T-helper 1 cell treated with Interleukin-12 subunit alpha and Interleukin-12 subunit beta and Interleukin-4 antibody, amounts not matched to agents 30 ng/mL and 1 ng/mL, for 36 hours (primary cell): ENCODE data around the gene TMEM129. TPM values are rescaled to one million over a fixed set of nuclear protein-coding genes. Genes with fewer than 3 reads are reported as not detected.
"Not testable (repeated sequence)": the region's sequence is repeated elsewhere in the genome, so short reads cannot be mapped to it uniquely, and the experiment has no call there.

ENCODE experiments used
- intact Hi-C: fragments of 100-400 bp; cut with micrococcal nuclease; formaldehyde crosslinking; loops from one replicate; pipeline ENCODE4 v1.15.1; 2024
- total RNA-seq: library from RNA; stranded (reverse); gene quantifications from 2 replicates; pipeline ENCODE4 v1.2.3, GENCODE V29; 2022

TMEM129 gene
- total RNA-seq, 1 donor from 2014 or later: 24.9 TPM

DNA sequence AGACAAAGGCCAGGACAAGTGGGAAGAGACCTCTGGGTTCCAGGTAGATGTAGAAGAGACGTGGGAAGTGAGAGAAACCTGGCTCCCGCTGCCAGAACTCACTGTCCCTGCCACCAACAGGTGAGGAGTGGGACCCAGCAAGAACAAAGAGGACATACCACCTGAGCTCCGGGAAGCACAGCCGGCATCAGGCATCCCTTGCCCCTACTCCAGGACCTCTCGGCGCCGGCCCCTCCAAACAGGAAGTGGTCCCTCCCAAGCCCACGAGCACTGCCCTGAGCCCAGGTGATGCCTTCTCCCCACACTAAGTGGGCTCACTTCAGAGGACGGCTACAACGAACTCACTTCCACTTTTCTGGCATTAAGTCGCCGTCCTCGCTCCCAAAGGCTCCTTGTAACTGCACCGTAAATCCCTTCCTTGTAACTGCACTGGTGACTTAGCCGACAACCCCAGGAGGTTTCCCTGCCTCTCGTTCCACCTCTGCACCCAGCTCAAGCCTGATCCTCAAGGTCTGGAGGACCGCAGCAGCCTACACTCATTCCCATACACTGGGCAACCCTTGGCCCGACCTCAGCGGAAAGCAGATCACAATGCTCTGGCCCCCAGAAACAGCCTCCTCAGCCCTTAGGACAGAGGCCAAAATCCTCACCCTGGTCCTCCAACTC is 45.9 kb downstream of the TMEM129 start:
- intact Hi-C loops: no loop called here

DNA sequence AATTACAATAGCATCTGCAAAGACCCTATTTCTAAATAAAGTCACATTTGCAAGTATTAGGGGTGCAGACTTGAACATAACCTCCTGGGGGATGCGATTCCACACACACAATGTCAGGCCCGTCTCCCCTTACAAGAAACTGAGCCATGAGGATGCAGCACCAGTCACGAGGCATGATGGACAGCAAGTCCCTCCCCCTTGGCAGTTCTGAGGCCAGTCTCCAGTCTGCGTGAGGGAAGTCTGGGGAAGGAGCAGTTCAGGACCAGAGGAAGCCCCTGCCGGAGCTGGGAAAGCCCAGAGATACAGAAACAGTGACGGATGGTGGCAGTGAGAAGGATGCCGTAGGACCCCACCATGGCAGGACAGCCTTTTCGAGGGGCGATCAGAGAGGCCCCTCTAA is 46.4 kb downstream of the TMEM129 start:
- intact Hi-C loops: no loop called here

DNA sequence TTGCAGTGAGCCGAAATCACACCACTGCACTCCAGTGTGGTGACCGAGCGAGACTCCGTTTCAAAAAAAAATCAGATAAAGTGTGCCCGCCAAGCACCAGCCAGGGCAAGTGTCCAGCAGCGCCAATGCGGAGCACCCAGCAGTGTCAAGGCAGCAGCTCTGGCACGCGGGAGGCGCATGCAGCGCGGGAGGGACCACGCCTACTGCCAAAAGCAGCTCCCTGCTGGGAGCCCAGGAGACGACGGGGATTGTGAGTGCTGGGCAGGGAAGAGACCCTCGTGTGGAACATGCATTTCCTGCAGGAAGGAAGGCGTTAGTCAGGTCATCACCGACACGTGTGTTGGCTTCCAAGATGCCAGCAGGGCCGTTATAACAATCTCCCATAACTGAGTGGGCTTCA is 47.5 kb downstream of the TMEM129 start:
- intact Hi-C loops: no loop called here

DNA sequence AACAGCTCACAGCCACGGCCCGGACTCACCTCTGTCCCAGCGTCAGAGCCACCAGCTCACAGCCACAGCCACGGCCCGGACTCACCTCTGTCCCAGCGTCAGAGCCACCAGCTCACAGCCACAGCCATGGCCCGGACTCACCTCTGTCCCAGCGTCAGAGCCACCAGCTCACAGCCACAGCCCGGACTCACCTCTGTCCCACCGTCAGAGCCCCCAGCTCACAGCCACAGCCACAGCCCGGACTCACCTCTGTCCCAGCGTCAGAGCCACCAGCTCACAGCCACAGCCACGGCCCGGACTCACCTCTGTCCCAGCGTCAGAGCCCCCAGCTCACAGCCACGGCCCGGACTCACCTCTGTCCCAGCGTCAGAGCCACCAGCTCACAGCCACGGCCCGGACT is 50.1 kb downstream of the TMEM129 start:
- intact Hi-C loops: not testable (repeated sequence)

DNA sequence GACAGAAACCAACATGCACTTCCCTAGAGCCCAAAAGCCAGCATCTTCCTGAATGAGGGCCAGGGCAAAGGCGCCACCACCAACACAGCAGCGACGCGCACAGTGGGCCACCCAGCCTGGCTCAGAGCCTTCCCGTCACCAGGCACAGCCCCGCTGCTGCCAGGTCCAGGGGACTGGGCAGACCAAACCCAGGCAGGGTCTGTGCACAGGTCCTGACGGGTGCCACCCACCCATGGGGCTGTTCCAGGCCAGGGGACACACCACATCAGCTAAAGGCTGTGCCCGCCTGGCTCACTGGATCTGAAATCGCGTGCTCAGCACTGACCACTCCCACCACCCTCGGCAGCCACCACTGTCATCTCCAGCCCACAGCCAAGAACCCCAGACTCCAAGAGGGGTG is 50.8 kb downstream of the TMEM129 start:
- intact Hi-C loops: no loop called here

DNA sequence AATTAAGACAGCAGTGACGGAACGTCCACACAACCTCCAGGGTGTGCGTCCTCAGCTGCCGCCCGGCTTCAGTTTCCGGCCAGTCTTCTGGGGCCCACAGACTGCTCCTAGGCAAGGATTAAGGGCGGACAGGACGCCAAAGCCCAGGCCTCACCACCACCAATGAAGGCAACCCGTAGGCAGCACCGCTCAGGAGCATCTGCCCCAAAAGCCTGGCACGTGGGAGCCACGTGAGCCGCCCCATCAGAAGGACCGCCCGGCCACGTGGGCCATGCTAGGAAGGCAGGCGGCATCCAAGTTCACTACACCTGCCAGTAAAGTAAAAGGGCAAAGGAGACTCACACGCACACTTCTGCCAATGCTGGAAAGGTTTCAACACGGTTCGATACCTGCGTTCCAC is 51.3 kb downstream of the TMEM129 start:
- intact Hi-C loops: no loop called here

DNA sequence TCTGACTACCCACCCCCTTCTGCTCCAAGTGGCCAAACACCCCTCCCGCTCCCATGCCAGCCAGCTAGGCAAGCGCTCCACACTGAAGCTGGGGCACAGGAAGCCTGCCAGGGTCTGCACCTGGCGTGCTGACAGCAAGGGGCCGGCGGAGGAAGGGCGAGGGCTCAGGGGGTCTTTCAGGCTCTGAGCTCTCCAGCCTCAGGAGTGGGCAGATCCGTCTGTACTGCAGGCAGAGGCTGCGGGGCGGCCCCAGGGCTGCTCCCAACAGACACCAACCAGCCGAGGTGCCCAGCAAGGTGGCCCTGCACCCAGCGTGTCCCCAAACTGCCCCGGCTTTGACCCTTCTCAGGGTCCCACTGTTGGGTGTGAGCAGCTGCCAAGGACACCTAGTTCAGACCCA is 51.9 kb downstream of the TMEM129 start:
- intact Hi-C loops: no loop called here

DNA sequence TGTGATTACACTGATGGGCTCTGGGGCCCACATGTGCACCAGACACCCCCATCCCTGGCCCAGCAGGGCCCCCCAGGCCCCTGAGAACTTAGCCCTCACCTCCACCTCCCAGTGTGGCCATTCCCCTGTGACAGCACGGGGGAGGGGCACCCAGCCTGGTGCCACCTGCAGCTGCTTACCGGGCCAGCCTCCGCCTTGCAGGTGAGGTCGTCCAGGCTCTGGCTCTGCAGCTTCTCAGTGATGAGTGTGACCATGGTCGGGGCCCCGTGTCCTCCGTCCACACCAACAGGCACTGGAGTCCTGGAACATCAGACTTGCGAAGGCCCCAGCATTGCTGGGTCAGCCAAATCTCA is 52.7 kb downstream of the TMEM129 start:
- intact Hi-C loops: no loop called here

DNA sequence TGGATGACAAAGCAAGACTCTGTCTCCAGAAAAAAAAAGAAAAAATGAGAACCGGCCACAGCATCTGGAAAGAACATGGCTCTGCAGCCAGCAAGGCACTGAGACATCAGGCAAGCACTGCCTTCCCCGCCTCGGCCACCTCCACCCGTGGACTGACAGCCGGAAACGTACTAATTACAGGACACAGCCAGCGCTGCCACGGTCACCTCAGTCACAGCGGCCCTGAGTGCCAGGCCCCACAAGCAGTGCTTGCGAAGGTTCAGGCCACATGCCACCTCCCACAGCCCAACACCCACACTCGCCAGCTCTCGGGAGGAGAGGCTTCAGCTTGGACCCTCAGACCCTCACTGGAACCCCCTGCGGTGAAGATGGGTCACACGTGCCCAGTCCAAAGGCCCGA is 53.9 kb downstream of the TMEM129 start:
- intact Hi-C loops: no loop called here

DNA sequence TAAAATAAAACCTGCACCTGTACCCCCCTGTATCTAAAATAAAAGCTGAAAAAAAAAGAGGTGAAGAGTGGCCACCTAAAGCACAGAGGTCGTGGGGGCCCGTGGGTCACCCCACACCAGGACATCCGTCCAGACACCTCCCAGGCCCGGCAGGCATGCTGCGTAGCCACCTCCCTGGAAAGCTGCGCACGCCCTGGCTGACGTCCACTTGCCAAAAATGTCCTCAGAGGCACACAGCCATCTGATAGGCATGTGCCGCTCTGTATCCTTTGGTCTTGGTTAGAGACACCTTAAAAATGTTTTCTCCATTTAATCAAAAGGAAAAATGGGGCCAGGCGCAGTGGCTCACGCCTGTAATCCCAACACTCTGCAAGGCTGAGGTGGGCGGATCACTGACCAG is 54.7 kb downstream of the TMEM129 start:
- intact Hi-C loops: no loop called here

Other genes with a start within 250 kb of the TMEM129 start
- 1.9 TPM in 2 replicates for gene FAM53A, start 37.0 kb downstream of the TMEM129 start, total RNA-seq
- gene SLBP, start 9.0 kb downstream of the TMEM129 start, total RNA-seq: 99.1 and 99.4 TPM in 2 replicates
- 173 and 177 TPM in 2 replicates for gene TACC3, start 198 bp upstream of the TMEM129 start, total RNA-seq
- gene FGFR3, start 72.0 kb upstream of the TMEM129 start, total RNA-seq: 0.39 and 1.2 TPM in 2 replicates
- gene LETM1, start 134.8 kb upstream of the TMEM129 start, total RNA-seq: 64.9 and 69.2 TPM in 2 replicates
- 196 and 203 TPM in 2 replicates for gene NSD2, start 150.1 kb upstream of the TMEM129 start, total RNA-seq